Ectodermal cell (in vitro differentiated cells): ENCODE data around the gene ZNF816.
"Not testable (repeated sequence)": the region's sequence is repeated elsewhere in the genome, so short reads cannot be mapped to it uniquely, and the experiment has no call there.

Experiments used
- H3K27ac ChIP-seq: 2 replicates; pipeline ENCODE4 v1.7.0; 2013; ENCODE audit warnings: mild to moderate bottlenecking, low read depth, low read length; ENCODE audit not compliant: insufficient read depth, poor library complexity, severe bottlenecking
- H3K27me3 ChIP-seq: 2 replicates; pipeline ENCODE4 v1.7.0; 2013; ENCODE audit warnings: mild to moderate bottlenecking, low read length; ENCODE audit not compliant: insufficient read depth, control insufficient read depth, poor library complexity, severe bottlenecking
- H3K36me3 ChIP-seq: one replicate; pipeline ENCODE4 v1.7.0; 2013; ENCODE audit warnings: low read length; ENCODE audit not compliant: control insufficient read depth, insufficient read depth
- H3K4me1 ChIP-seq: one replicate; pipeline ENCODE4 v1.7.0; 2013; ENCODE audit warnings: low read length; ENCODE audit not compliant: control insufficient read depth, insufficient read depth
- H3K4me3 ChIP-seq: 2 replicates; pipeline ENCODE4 v1.7.0; 2013; ENCODE audit warnings: low read depth, low read length, control low read depth; ENCODE audit not compliant: insufficient read depth
- H3K9me3 ChIP-seq: 2 replicates; pipeline ENCODE4 v1.7.0; 2013; ENCODE audit warnings: mild to moderate bottlenecking, low read length, moderate library complexity; ENCODE audit not compliant: control insufficient read depth
- WGBS, 2 experiments: methylation state at CpG; one replicate each; pipeline ENCODE4 v1.1.7; 2013; ENCODE audit warnings: missing lambda C conversion rate in 2 of 2; 5-methylcytosine and 5-hydroxymethylcytosine counted together

The ZNF816 gene

GRCh38 chr19:52943884-52944643 lies 18.6 kb downstream of the ZNF816 start:
- WGBS, 2 experiments = 87 to 89% methylated on average over 16 to 17 of the region's 17 CpGs
- Histone ChIP-seq H3K27me3 (no peaks in the 10 kb centered on the region), H3K36me3 (peaks cover 7% of the 10 kb centered on the region), H3K4me1 (no peaks in the 10 kb centered on the region), H3K9me3 (no peaks in the 10 kb centered on the region), H3K27ac (no peak overlapping the region), H3K4me3 (no peak overlapping the region)

- peaks cover 4% of the 10 kb centered on the region for H3K36me3 ChIP-seq
- H3K4me1 ChIP-seq = no peaks in the 10 kb centered on the region
- H3K9me3 ChIP-seq = no peaks in the 10 kb centered on the region
- H3K4me3 ChIP-seq = peak overlapping the region; percentile 80
- H3K27me3 ChIP-seq = no peaks in the 10 kb centered on the region
- WGBS, 2 experiments = 75 to 76% methylated on average over 27 to 28 of the region's 29 CpGs
- no peak overlapping the region for H3K27ac ChIP-seq
These were observed 19.4 kb downstream of the ZNF816 start for GRCh38 chr19:52943134-52943883.

DNA sequence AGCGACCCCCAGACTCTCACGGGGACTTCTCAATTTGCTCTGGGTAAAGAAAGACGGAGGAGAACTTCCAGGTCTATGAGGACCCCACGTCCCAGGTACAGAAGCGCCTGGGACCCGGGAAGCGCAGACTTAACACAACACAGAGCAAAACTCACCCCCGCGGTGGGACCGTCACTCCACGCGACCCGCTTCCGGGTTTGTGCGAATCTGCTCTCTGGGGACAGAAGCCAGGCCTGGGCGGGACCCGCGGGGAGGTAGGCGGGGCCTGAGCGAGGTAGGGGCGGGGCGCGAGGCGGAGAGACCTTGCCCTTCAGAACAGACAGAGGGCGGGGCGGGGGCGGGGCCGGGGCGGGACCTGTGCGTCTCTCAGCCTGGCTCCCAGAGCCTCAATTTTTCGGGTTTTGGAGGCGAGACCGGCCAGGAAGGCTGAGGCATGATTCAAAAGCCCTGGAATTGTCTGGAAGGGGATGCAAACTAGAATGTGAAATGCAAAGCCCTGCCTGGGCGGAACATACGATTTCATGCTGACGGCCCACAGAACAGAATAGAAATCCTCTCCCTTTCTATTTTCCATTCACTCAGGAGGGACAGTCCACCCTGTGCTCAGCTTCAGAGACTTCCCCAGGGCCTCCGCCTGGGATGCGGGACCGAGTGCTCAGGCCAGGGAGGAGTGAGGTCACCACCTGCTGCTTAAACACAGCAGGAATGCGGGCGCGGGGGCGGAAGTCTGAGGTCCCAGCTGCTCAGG lies 20.1 kb downstream of the ZNF816 start:
- Histone ChIP-seq H3K4me3 (peak overlapping the region; percentile 80), H3K27ac (peak overlapping the region; percentile 67), H3K36me3 (no peaks in the 10 kb centered on the region), H3K4me1 (no peaks in the 10 kb centered on the region), H3K27me3 (no peaks in the 10 kb centered on the region), H3K9me3 (no peaks in the 10 kb centered on the region)
- WGBS, 2 experiments = 0% methylated on average over 43 of the region's 43 CpGs

GRCh38 chr19:52941941-52942385 lies 20.7 kb downstream of the ZNF816 start:
- Histone ChIP-seq H3K27me3 (no peaks in the 10 kb centered on the region), H3K36me3 (no peaks in the 10 kb centered on the region), H3K4me1 (no peaks in the 10 kb centered on the region), H3K4me3 (peak overlapping the region; percentile 80), H3K27ac (peak overlapping the region; percentile 67), H3K9me3 (no peaks in the 10 kb centered on the region)
- WGBS, 2 experiments = 0% methylated on average over 25 to 26 of the region's 26 CpGs

GRCh38 chr19:52941523-52941922 lies 21.2 kb downstream of the ZNF816 start:
- WGBS, 2 experiments = 40 to 44% methylated on average over 2 of the region's 2 CpGs
- not testable (repeated sequence) for H3K36me3 ChIP-seq, H3K4me1 ChIP-seq, H3K27me3 ChIP-seq, H3K9me3 ChIP-seq
- peak overlapping the region; percentile 67 for H3K27ac ChIP-seq
- peak overlapping the region; percentile 80 for H3K4me3 ChIP-seq

DNA sequence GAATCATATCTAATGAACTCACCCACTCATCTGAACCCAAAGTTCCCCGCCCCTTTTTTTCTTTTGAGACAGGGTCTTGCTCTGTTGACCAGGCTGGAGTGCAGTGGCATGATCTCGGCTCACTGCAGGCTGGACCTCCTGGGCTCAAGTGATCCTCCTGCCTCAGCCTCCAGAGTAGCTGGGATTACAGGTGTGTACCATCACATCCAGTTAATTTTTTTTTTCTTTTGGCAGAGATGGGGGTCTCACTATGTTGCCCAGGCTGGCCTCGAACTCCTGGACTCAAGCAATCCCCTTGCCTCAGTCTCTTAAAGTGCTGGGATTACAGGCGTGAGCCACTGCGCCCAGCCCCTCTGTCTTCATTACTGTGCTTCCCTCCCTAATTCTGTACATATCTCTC lies 21.8 kb downstream of the ZNF816 start:
- not testable (repeated sequence) for H3K9me3 ChIP-seq, H3K36me3 ChIP-seq, H3K4me1 ChIP-seq, H3K27me3 ChIP-seq, H3K27ac ChIP-seq, H3K4me3 ChIP-seq
- WGBS, 2 experiments = 89 to 92% methylated on average over 5 of the region's 5 CpGs

GRCh38 chr19:52938761-52939160 lies 23.9 kb downstream of the ZNF816 start:
- WGBS, 2 experiments = 95 to 96% methylated on average over 5 of the region's 5 CpGs
- Histone ChIP-seq H3K4me1 (no peaks in the 10 kb centered on the region), H3K27ac (no peak overlapping the region), H3K4me3 (no peak overlapping the region), H3K9me3 (no peaks in the 10 kb centered on the region), H3K27me3 (no peaks in the 10 kb centered on the region), H3K36me3 (no peaks in the 10 kb centered on the region)

GRCh38 chr19:52936954-52937325 lies 25.7 kb downstream of the ZNF816 start:
- H3K4me1 ChIP-seq = no peaks in the 10 kb centered on the region
- H3K27ac ChIP-seq = no peak overlapping the region
- H3K27me3 ChIP-seq = no peaks in the 10 kb centered on the region
- no peaks in the 10 kb centered on the region for H3K36me3 ChIP-seq
- 90 to 91% methylated on average over 6 to 7 of the region's 7 CpGs for WGBS, 2 experiments
- H3K9me3 ChIP-seq = no peaks in the 10 kb centered on the region
- no peak overlapping the region for H3K4me3 ChIP-seq

DNA sequence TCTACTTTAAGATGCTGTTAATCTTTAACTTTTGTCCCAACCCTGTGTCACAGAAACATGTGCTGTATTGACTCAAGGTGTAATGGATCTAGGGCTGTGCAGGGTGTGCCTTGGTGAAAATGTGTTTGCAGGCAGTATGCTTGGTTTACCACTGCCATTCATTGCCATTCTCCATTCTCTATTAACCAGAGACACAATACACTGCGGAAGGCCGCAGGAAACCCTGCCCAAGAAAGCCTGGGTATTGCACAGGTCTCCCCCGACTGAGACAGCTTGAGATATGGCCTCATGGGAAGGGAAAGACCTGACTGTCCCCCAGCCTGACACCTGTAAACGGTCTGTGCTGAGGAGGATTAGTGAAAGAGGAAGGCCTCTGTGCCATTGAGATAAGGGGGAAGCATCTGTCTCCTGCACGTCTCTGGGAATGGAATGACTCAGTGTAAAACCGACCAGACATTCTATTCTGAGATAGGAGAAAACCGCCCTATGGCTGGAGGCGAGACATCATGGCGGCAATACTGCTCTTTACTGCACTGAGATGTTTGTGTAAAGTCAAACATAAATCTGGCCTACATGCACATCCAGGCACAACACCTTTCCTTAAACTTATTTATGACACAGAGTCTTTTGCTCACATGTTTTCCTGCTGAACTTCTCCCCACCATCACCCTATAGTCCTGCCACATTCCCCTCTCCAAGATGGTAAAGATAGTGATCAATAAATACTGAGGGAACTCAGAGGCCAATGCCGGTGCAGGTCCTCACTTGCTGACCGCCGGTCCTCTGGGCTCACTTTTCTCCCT lies 26.3 kb downstream of the ZNF816 start:
- Histone ChIP-seq H3K4me1 (no peaks in the 10 kb centered on the region), H3K27me3 (no peaks in the 10 kb centered on the region), H3K4me3 (no peak overlapping the region), H3K27ac (no peak overlapping the region), H3K36me3 (no peaks in the 10 kb centered on the region), H3K9me3 (no peaks in the 10 kb centered on the region)
- WGBS, 2 experiments = 93 to 95% methylated on average over 12 of the region's 12 CpGs
